ENCODE measurements around the gene PLXNA2. TPM values are rescaled to one million over a fixed set of nuclear protein-coding genes. Genes with fewer than 3 reads are reported as not detected.

The PLXNA2 gene
- total RNA-seq, 1 experiment from 2014 or later = 0.89 TPM

GRCh38 chr1:208034135-208034534 is 210.0 kb downstream of the PLXNA2 start (continued):
- TF ChIP-seq REST (IDR thresholded peaks at IDR 0.05; ENCODE audit: low read depth) = no peak
- no peak for TF ChIP-seq YY1 (IDR thresholded peaks at IDR 0.05; ENCODE audit: extremely low read depth, insufficient replicate concordance, low read depth, low read length)
- TF ChIP-seq EZH2 (IDR thresholded peaks at IDR 0.05) = no peak
- no peak for TF ChIP-seq CEBPB (IDR thresholded peaks at IDR 0.05; ENCODE audit: low read depth)
- TF ChIP-seq ELF1 (IDR thresholded peaks at IDR 0.05; ENCODE audit: borderline replicate concordance, low read depth) = no peak
- TF ChIP-seq TCF7L2 (IDR thresholded peaks at IDR 0.05; ENCODE audit: borderline replicate concordance, extremely low read depth, insufficient read depth, insufficient read length) = no peak

- Histone ChIP-seq H3K4me1 (ENCODE audit: control insufficient read depth in 1 of 2, insufficient read depth in 2 of 2, low read length in 2 of 2) (no peaks in the 10 kb centered on the region), H4K20me1 (ENCODE audit: insufficient read depth) (no peaks in the 10 kb centered on the region), H3K4me2 (ENCODE audit: low read length) (no peak overlapping the region), H3K27ac (ENCODE audit: low read depth, low read length) (no peak overlapping the region), H3K79me2 (ENCODE audit: insufficient read depth, low read length) (no peaks in the 10 kb centered on the region), H2AFZ (ENCODE audit: low read depth, low read length, poor library complexity, severe bottlenecking) (no peak overlapping the region), H3K9ac (ENCODE audit: low read length) (no peak overlapping the region), H3K4me3 (replicated peaks in 1 of 2; ENCODE audit: low read depth in 1 of 2, low read length in 2 of 2) (no peak overlapping the region), H3K9me3 (ENCODE audit: control insufficient read depth in 1 of 2, insufficient read depth in 1 of 2, low read depth in 1 of 2, low read length in 2 of 2) (no peaks in the 10 kb centered on the region), H3K9me2 (ENCODE audit: insufficient read depth) (no peaks in the 10 kb centered on the region), H3K36me3 (ENCODE audit: control insufficient read depth in 1 of 2, insufficient read depth in 2 of 2, low read length in 2 of 2) (no peaks in the 10 kb centered on the region), H3K27me3 (ENCODE audit: insufficient read depth, low read length) (no peaks in the 10 kb centered on the region; the same call in none of the 2 replicates)
- ATAC-seq = no peak
- intact Hi-C loops (cut with micrococcal nuclease) = no loop called here
- CTCF ChIA-PET = no interaction called here
- RAD21 ChIA-PET (ENCODE audit: low non-redundant PET in 1 of 2, low total read pairs in 2 of 2, uncharacterized antibody in 2 of 2, unreplicated experiment in 2 of 2) = no interaction called here
- no TSS peak for BruUV-seq (replicated peaks)
- POLR2A ChIA-PET = no interaction called here
- no peak for DNase-seq (ENCODE audit: low read depth, low spot score)
- TF ChIP-seq CBX3 (IDR thresholded peaks at IDR 0.05; ENCODE audit: low read depth) = no peak
- no peak for TF ChIP-seq SP1 (IDR thresholded peaks at IDR 0.05; ENCODE audit: low read depth)
- TF ChIP-seq CTCF (IDR thresholded peaks at IDR 0.05 in 2 of 3, conservative IDR thresholded peaks at IDR 0.05 in 1 of 3; ENCODE audit: borderline replicate concordance in 1 of 3, insufficient read depth in 1 of 3, low read depth in 2 of 3, low read length in 2 of 3) = no peak
- no peak for TF ChIP-seq EZH2phosphoT487 (IDR thresholded peaks at IDR 0.05; ENCODE audit: borderline replicate concordance)
- TF ChIP-seq SIN3A (IDR thresholded peaks at IDR 0.05; ENCODE audit: low read depth) = no peak
- TF ChIP-seq REST (IDR thresholded peaks at IDR 0.05; ENCODE audit: low read depth) = no peak
- TF ChIP-seq TCF7L2 (IDR thresholded peaks at IDR 0.05; ENCODE audit: borderline replicate concordance, extremely low read depth, insufficient read depth, insufficient read length) = no peak
- no peak for TF ChIP-seq JUND (IDR thresholded peaks at IDR 0.05)
- TF ChIP-seq EGR1 (IDR thresholded peaks at IDR 0.05; ENCODE audit: low read depth) = no peak
Measured at GRCh38 chr1:208033236-208033635, 210.9 kb downstream of the PLXNA2 start.

Data from HCT116 (cell line).